PC-3 (cell line): ENCODE data around the gene RHOB.

ENCODE experiments used
- EZH2 ChIP-seq: fragments of 300-600 bp; sonication (generic); IDR thresholded peaks from one replicate; pipeline ENCODE4 v1.6.1; 2017; ENCODE audit warnings: antibody characterized with exemption, mild to moderate bottlenecking, low read length; ENCODE audit not compliant: unreplicated experiment
- EZH2phosphoT487 ChIP-seq: fragments of 300-600 bp; sonication (generic); IDR thresholded peaks from 2 replicates; pipeline ENCODE4 v1.6.1; 2018; ENCODE audit warnings: mild to moderate bottlenecking, antibody characterized with exemption, low read length, borderline replicate concordance
- TF ChIP-seq, protein P1 (sequence below): fragments of 300-600 bp; sonication (generic); conservative IDR thresholded peaks from 2 replicates; pipeline ENCODE4 v1.5.1; 2017; ENCODE audit warnings: antibody characterized with exemption, low read depth, mild to moderate bottlenecking, low read length

DNA sequence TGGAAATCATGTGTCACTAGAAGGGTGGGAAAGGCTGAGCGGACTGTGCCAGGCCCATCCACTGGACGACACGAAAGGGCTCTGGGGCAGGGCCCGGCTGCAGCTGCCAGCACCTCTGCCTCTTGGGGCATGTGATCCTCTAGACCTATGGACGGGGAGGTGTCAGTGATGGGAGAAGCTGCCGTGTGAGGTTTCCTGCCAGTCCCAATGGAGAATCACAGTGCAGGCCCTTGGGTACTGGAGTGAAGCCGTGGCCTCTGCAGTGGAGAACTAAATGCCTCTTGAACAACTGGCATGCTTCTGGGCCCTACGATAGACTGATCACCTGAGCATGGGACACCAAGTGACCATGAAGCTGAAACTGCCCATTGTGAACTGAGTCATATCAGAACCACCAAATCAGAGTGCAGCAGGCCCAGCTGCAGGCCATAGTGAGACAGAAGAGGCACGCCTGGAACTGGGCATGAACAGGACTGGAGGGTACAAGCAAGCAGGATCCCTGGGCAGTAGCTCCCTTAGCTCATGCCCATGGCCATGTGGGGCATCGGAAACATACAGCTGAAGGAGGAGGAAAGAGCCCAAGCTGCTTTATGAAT lies 18.8 kb upstream of the RHOB start:
- TF ChIP-seq EZH2phosphoT487 (no peak), EZH2 (no peak)
- TF ChIP-seq, protein P1, sequence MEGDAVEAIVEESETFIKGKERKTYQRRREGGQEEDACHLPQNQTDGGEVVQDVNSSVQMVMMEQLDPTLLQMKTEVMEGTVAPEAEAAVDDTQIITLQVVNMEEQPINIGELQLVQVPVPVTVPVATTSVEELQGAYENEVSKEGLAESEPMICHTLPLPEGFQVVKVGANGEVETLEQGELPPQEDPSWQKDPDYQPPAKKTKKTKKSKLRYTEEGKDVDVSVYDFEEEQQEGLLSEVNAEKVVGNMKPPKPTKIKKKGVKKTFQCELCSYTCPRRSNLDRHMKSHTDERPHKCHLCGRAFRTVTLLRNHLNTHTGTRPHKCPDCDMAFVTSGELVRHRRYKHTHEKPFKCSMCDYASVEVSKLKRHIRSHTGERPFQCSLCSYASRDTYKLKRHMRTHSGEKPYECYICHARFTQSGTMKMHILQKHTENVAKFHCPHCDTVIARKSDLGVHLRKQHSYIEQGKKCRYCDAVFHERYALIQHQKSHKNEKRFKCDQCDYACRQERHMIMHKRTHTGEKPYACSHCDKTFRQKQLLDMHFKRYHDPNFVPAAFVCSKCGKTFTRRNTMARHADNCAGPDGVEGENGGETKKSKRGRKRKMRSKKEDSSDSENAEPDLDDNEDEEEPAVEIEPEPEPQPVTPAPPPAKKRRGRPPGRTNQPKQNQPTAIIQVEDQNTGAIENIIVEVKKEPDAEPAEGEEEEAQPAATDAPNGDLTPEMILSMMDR, result no peak
